HG03139 (cell line): ENCODE data around the gene PRKCQ.

Source experiments
- ATAC-seq: cut with Tn5 transposase; IDR thresholded peaks from one replicate; pipeline ENCODE4 v1.9.1; 2021; ENCODE audit not compliant: unreplicated experiment

Gene PRKCQ

DNA sequence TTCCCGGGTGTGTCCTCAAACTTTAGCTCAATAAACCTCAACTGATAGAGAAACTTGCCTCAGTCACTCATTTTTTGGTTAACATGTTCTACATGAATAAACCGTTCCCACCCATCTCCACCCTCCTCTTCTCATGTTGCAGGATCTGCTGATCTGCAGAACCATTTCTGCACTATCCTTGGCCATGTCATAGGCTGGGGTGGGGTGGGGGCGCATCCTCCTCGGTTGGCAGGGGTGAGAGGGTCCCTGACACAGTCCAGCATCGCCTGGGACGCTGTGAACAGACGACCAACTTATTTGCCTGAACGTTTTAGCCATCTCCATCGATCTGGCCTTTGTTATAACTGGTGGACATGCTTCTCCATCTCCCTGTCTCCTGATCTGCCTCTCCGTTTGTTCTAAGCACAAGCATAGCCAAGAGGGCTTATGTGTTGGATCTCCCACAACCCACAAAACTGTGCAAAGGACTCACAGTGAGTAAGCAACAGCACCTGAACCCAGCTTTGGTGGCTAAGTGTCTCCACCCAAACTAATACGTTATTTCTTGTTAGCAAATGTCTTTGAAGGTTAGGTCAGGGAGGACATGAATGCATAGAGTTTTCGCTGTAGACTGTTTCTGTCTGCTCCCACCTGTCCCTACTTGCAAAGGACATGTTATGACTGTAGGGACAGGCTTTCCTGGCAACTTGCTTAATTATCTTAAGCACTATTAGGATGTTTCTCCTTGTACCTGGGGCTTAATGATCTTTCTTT lies 51.7 kb downstream of the PRKCQ start:
- no peak for ATAC-seq

- ATAC-seq, result no peak
Observed at GRCh38 chr10:6525599-6526165, 54.4 kb downstream of the PRKCQ start.

DNA sequence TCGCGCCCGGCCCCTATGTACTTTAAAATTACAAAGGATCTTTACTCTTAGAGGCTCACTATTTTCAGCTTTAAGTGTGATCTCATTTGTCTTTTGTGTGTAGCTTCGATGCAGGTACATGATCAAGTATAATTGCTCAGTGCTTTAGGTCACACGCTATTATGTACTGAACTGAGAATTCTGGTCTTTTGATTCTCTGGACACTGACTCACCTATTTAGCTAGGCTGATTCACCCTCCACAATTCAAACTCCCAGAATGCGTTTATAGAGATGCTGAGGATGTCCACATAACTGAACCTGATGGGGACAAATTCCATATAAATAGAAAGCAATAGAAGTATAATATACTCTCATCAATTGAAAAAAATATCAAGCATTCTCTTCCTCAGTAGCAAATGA lies 57.8 kb downstream of the PRKCQ start:
- ATAC-seq, result no peak

- no peak for ATAC-seq
Observed at GRCh38 chr10:6520138-6520537, 59.9 kb downstream of the PRKCQ start.

GRCh38 chr10:6518791-6519429 lies 61.2 kb downstream of the PRKCQ start:
- no peak for ATAC-seq

GRCh38 chr10:6516929-6517284 lies 63.2 kb downstream of the PRKCQ start:
- no peak for ATAC-seq

GRCh38 chr10:6516281-6516928 lies 63.7 kb downstream of the PRKCQ start:
- no peak for ATAC-seq

DNA sequence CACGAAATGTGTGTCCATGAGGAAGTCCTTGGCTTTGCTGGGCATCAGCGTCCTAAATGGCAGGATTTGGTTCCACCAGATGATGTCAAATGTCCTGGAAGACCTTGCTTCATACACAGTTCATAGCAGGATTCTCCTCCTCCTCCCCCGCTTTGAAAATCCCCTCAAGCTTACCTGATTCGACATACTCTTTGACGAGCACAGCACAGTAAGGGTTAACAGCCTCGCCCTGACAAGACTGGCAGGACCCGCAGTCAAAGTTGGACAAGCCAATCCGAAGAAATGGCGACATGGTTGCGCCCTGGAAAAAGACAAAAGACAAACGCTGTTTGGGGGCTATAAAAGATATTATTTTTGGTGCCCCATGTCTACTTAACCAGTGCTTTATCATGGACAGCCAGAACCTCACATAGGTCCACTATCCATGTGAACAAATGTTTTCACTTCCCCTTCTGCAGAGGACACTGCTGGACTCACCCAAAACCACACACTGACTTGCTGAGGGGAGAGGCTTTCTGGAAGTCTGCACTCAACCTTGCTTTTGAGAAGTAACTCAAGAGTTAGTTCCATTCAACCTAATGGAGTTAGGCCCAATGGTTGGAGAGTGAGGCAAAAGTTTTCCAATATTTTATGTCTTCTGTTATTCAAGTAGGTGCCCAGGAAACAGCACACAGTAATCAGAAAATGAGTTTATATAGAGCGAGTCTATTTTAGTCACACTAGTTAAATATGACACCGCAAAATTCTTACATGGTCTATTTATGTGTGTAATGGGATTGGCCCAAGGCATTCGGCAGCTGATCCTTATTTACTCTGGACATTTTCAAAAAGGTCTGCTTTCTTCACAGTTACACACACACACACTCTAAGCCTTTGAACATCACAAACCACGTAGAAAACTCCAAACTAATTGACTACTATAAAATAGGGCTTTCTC lies 65.0 kb downstream of the PRKCQ start:
- no peak for ATAC-seq

DNA sequence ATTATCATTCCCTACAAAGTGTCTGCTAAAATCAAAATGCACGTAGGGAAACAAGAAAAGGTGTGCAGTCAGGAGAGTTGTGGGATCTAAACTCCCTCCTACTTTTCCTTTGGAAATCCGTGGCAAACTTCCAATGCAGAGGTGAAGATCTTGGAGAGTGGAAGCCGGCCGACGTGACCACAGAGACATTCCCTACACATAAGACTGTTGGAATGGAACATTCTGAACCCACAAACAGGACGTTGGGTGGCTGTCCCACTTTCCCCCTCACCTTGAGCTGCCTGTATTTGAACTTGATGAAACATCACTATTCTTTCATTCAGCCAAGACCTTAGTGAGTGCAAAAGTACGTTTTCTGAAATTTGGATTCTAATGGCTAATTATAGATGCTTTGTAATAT lies 65.9 kb downstream of the PRKCQ start:
- no peak for ATAC-seq

DNA sequence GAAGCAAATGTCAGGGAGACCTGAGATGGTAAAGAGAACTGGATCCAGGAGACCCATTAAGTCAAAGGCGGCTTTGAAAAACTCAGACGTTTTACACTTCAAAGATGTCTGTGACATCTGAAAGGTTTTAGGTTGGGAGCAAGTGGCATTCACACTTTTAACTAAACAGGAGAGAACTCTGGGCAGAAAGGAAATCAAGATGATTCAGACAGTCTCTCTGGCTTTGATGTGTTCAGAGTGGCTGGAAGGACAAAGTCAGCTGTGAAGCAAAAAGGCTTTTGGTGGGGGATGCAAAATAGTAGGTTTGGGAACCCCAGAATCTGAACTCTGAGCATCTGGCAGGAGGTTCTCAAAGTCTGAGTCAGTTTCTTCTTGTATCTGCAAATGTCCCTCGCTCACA lies 66.6 kb downstream of the PRKCQ start:
- no peak for ATAC-seq

DNA sequence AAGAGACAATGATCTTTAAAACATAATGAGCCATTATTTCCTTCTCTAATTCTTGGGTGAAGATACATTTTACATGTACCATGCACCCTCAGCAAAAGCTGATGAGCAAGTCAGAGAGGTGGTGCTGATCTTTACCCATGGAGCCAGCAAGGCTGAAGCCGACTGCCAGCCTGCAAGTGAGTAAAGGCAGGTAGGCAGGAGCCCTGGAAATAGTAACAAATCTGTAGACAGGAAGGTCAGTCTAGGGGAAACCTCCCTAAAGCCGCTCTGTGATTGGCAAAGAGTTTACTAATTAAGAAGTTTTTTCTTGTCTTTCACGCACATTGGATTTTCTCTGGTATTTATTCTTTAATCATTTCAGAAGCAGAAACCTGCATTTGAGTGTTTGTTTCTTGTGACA lies 67.9 kb downstream of the PRKCQ start:
- no peak for ATAC-seq

DNA sequence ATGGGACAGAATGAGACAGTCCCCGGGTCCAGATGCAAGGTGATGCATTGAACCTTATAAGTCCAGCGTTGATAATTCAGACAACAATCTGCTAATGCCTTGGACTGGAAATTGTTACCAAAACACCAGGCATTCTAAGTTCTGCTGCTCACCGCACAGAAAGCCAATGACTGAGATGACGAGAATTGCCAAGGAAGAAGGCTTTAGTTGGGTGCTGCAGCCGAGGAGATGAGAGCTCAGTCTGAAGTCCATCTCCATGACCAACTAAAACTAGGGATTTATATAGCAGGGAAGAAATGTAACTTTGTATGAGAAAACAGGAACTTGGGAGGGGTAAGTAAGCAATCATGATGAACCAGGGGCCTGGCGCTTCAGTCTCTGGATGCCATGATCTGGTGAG lies 68.7 kb downstream of the PRKCQ start:
- ATAC-seq, result no peak

- ATAC-seq, result peak; percentile 75
Observed at GRCh38 chr10:6507311-6507710, 72.8 kb downstream of the PRKCQ start.

DNA sequence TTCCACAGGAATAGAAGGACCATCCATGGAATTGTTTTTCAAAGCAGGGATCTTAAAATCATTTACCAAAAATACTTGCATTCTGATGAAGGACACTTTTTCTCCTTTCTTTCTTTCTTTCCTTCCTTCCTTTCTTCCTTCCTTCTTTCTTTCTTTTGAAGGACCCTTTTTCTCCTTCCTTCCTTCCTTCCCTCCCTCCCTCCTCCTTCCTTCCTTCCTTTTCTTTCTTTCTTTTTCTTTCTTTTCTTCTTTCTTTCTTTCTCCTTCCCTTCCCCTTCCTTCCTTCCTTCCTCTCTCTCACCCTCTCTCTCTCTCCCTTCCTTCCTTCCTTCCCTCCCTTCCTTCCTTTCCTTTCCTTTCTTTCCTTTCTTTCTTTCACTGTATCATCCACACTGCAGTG lies 74.8 kb downstream of the PRKCQ start:
- ATAC-seq, result no peak

- ATAC-seq, result no peak
Observed at GRCh38 chr10:6504296-6504695, 75.8 kb downstream of the PRKCQ start.

GRCh38 chr10:6503171-6503570 lies 76.9 kb downstream of the PRKCQ start:
- no peak for ATAC-seq

- ATAC-seq, result no peak
Observed at GRCh38 chr10:6501931-6502330, 78.1 kb downstream of the PRKCQ start.

- ATAC-seq, result no peak
Observed at GRCh38 chr10:6499974-6500373, 80.1 kb downstream of the PRKCQ start.

GRCh38 chr10:6498771-6499170 lies 81.3 kb downstream of the PRKCQ start:
- no peak for ATAC-seq

DNA sequence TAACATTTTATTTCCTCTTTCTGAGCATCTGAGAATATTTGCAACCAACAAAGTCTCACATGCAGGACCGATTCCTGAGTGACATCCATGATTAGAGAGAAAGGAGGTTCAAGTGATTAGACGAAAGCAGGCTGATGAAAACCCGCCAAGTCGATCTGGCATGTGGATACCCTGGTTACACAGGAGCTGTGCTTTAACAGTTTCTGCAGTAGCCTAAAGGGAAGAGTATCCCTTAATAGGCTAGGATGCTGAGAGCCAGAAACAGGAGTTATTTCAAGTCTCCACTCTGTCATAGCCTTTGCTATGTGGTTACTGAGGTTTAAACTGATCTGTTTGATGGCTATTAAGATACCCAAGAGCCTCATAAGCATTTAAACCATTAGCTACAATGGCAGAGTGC lies 82.5 kb downstream of the PRKCQ start:
- ATAC-seq, result no peak
